HG02763 (cell line): ENCODE measurements around the gene BRCA2.

Source experiments
- ATAC-seq: cut with Tn5 transposase; IDR thresholded peaks from one replicate; pipeline ENCODE4 v1.9.1; 2021; ENCODE audit warnings: mild to moderate bottlenecking, moderate library complexity; ENCODE audit not compliant: unreplicated experiment

BRCA2 gene

GRCh38 chr13:32426990-32427851 lies 111.9 kb downstream of the BRCA2 start:
- peak; percentile 9 for ATAC-seq

- peak; percentile 74 for ATAC-seq
These were observed 112.7 kb downstream of the BRCA2 start, which contains the start of gene N4BP2L1 for GRCh38 chr13:32427852-32428580. N4BP2L1 (minus strand) TSS chr13:32428130; CDS start chr13:32428082, 48 bp downstream.

- ATAC-seq = no peak
These were observed 113.5 kb downstream of the BRCA2 start for GRCh38 chr13:32428581-32429432.

- ATAC-seq = no peak
These were observed 114.2 kb downstream of the BRCA2 start for GRCh38 chr13:32429433-32429909.

- ATAC-seq = no peak
These were observed 114.9 kb downstream of the BRCA2 start for GRCh38 chr13:32430018-32430747.

GRCh38 chr13:32431361-32431760 lies 116.1 kb downstream of the BRCA2 start:
- ATAC-seq = no peak

- no peak for ATAC-seq
These were observed 117.5 kb downstream of the BRCA2 start for GRCh38 chr13:32432856-32433255.

- ATAC-seq = no peak
These were observed 123.6 kb downstream of the BRCA2 start for GRCh38 chr13:32438871-32439270.

GRCh38 chr13:32443111-32443510 lies 127.8 kb downstream of the BRCA2 start:
- ATAC-seq = peak; percentile 72

- no peak for ATAC-seq
These were observed 130.2 kb downstream of the BRCA2 start for GRCh38 chr13:32445461-32445860.

- no peak for ATAC-seq
These were observed 130.9 kb downstream of the BRCA2 start for GRCh38 chr13:32446220-32446619.

- ATAC-seq = no peak
These were observed 131.6 kb downstream of the BRCA2 start for GRCh38 chr13:32446773-32447465.

GRCh38 chr13:32447894-32448623 lies 132.8 kb downstream of the BRCA2 start:
- no peak for ATAC-seq

- ATAC-seq = no peak
These were observed 133.7 kb downstream of the BRCA2 start for GRCh38 chr13:32448972-32449371.
